HepG2 (cell line): ENCODE measurements around the gene NCOA3. TPM values are rescaled to one million over a fixed set of nuclear protein-coding genes. Genes with fewer than 3 reads are reported as not detected.

Source experiments
- ATF6 ChIP-seq: sonication (generic); formaldehyde crosslinking; conservative IDR thresholded peaks from 2 replicates; pipeline ENCODE4 v1.4.0; 2020; ENCODE audit warnings: missing genetic modification reagents
- CREM ChIP-seq, 2 experiments: sonication (generic) in 1 of 2; formaldehyde crosslinking in 1 of 2; IDR thresholded peaks; 2 replicates each; pipeline versions ENCODE4 v1.4.0 to v1.6.1; 2016 to 2020; ENCODE audit warnings: antibody characterized with exemption in 1 of 2, mild to moderate bottlenecking in 1 of 2, missing genetic modification reagents in 1 of 2
- HNRNPH1 ChIP-seq: fragments of 200-400 bp; formaldehyde crosslinking; optimal IDR thresholded peaks from 2 replicates; pipeline ENCODE3; 2017; ENCODE audit warnings: mild to moderate bottlenecking, low read depth, low read length
- IKZF1 ChIP-seq: fragments of 450-650 bp; IDR thresholded peaks from 2 replicates; pipeline ENCODE4 v1.7.1; 2016
- KMT2B ChIP-seq: IDR thresholded peaks from 2 replicates; pipeline ENCODE4 v1.6.1; 2016; ENCODE audit warnings: missing genetic modification reagents, missing compliant biosample characterization
- SAFB2 ChIP-seq: sonication (generic); formaldehyde crosslinking; IDR thresholded peaks from 2 replicates; pipeline ENCODE4 v1.5.1; 2020; ENCODE audit warnings: missing genetic modification reagents, low read depth, mild to moderate bottlenecking, borderline replicate concordance
- SOX6 ChIP-seq, 2 experiments: fragments of 450-650 bp in 1 of 2; sonication (generic) in 1 of 2; formaldehyde crosslinking in 1 of 2; IDR thresholded peaks; 2 replicates each; pipeline versions ENCODE4 v1.4.0 to v1.6.1; 2017 to 2020; ENCODE audit warnings: antibody characterized with exemption in 1 of 2, mild to moderate bottlenecking in 1 of 2, missing genetic modification reagents in 1 of 2
- TRAFD1 ChIP-seq: sonication (generic); formaldehyde crosslinking; IDR thresholded peaks from 2 replicates; pipeline ENCODE4 v1.5.1; 2020; ENCODE audit warnings: missing genetic modification reagents, mild to moderate bottlenecking, borderline replicate concordance
- YY1 ChIP-seq: IDR thresholded peaks from 2 replicates; pipeline ENCODE4 v1.6.1; 2011; ENCODE audit warnings: low read length, low read depth, moderate library complexity, mild to moderate bottlenecking; ENCODE audit not compliant: insufficient read depth, insufficient replicate concordance
- ZBTB3 ChIP-seq: sonication (generic); formaldehyde crosslinking; IDR thresholded peaks from 2 replicates; pipeline ENCODE4 v1.4.0; 2020; ENCODE audit warnings: low read depth, mild to moderate bottlenecking, moderate library complexity, missing genetic modification reagents, borderline replicate concordance
- ZFP62 ChIP-seq: sonication (generic); formaldehyde crosslinking; IDR thresholded peaks from 2 replicates; pipeline ENCODE4 v1.4.0; 2020; ENCODE audit warnings: missing genetic modification reagents
- ZNF33A ChIP-seq: sonication (generic); formaldehyde crosslinking; IDR thresholded peaks from 2 replicates; pipeline ENCODE4 v1.5.1; 2020; ENCODE audit warnings: missing genetic modification reagents, mild to moderate bottlenecking, moderate library complexity, borderline replicate concordance
- ZNF501 ChIP-seq: sonication (generic); formaldehyde crosslinking; IDR thresholded peaks from 2 replicates; pipeline ENCODE4 v1.5.1; 2020; ENCODE audit warnings: mild to moderate bottlenecking, moderate library complexity, missing genetic modification reagents
- ZNF547 ChIP-seq: sonication (generic); formaldehyde crosslinking; IDR thresholded peaks from 2 replicates; pipeline ENCODE4 v1.5.1; 2020; ENCODE audit warnings: mild to moderate bottlenecking, missing genetic modification reagents
- ZNF567 ChIP-seq: sonication (generic); formaldehyde crosslinking; IDR thresholded peaks from 2 replicates; pipeline ENCODE4 v1.8.1; 2023; ENCODE audit warnings: mild to moderate bottlenecking, missing genetic modification reagents, borderline replicate concordance
- ZNF646 ChIP-seq: sonication (generic); formaldehyde crosslinking; IDR thresholded peaks from 2 replicates; pipeline ENCODE4 v1.9.0; 2021; ENCODE audit warnings: mild to moderate bottlenecking, missing genetic modification reagents
- ZNF740 ChIP-seq: sonication (generic); formaldehyde crosslinking; IDR thresholded peaks from 2 replicates; pipeline ENCODE4 v1.4.0; 2020; ENCODE audit warnings: missing genetic modification reagents
- ZSCAN30 ChIP-seq: sonication (generic); formaldehyde crosslinking; IDR thresholded peaks from 2 replicates; pipeline ENCODE4 v1.5.0; 2020; ENCODE audit warnings: mild to moderate bottlenecking, missing genetic modification reagents
- polyA plus RNA-seq, 8 experiments: library from polyadenylated mRNA; depleted of rRNA in 3 of 8; stranded (reverse) in 7 of 8; unstranded in 1 of 8; fragments of >200 nt; fragmentation: Illumina TruSeq in 4 of 8; extraction: Trizol in 4 of 8; gene quantifications; 2 replicates each; pipeline versions ENCODE4 v1.2.1 to v1.2.3, GENCODE V29; 2011 to 2016; ENCODE audit warnings: low read depth in 4 of 8, missing spikeins in 1 of 8, mixed read lengths in 1 of 8; ENCODE audit not compliant: insufficient read depth in 1 of 8
- total RNA-seq, 5 experiments: library from RNA; depleted of rRNA; stranded (reverse); fragments of >200 nt; fragmentation: Illumina TruSeq; extraction: Trizol; gene quantifications; 2 replicates each; pipeline ENCODE4 v1.2.3, GENCODE V29; 2016; ENCODE audit warnings: low read depth in 1 of 5

Gene NCOA3
- total and polyA plus RNA-seq, 2 of the 13 experiments (the other 11 are each of a cell fraction or from before 2014, with no cell fraction given) = 35.0 to 56.8 TPM

- TF ChIP-seq ATF6 (CRISPR knock-in tag) (peak; percentile 86; the same call in 1 of the 2 replicates), ZNF547 (CRISPR knock-in tag) (no peak), ZNF567 (no peak), ZNF501 (CRISPR knock-in tag) (no peak), ZSCAN30 (no peak), KMT2B (CRISPR knock-in tag) (peak; percentile 91), ZFP62 (CRISPR knock-in tag) (no peak), ZBTB3 (CRISPR knock-in tag) (no peak), ZNF740 (CRISPR knock-in tag) (0 out of 2 replicates have a peak, but pooled peaks have one; percentile 56), TRAFD1 (no peak), ZNF33A (no peak), IKZF1 (no peak), HNRNPH1 (no peak), SOX6 (IDR thresholded peaks at IDR 0.05) (no peak), SOX6 (CRISPR knock-in tag; IDR thresholded peaks at IDR 0.05) (peak; percentile 78), SAFB2 (CRISPR knock-in tag) (no peak; the same call in 1 of the 2 replicates), ZNF646 (CRISPR knock-in tag) (peak; percentile 51; the same call in 1 of the 2 replicates), CREM (IDR thresholded peaks at IDR 0.05) (peak; percentile 70), CREM (CRISPR knock-in tag; IDR thresholded peaks at IDR 0.05) (no peak), YY1 (no peak)
Observed at GRCh38 chr20:47576516-47577033, 74.9 kb downstream of the NCOA3 start (continued).
